ENCODE data around the gene KATNB1. TPM values are rescaled to one million over a fixed set of nuclear protein-coding genes. Genes with fewer than 3 reads are reported as not detected.

The KATNB1 gene
- total RNA-seq (11.0 and 15.2 TPM in 2 replicates), polyA plus RNA-seq (6.7 and 9.5 TPM in 2 replicates), polyA minus RNA-seq (ENCODE audit: low replicate concordance) (21.2 and 28.2 TPM in 2 replicates)
- polyA plus RNA-seq (2012): 10.3 and 14.8 TPM in 2 replicates

GRCh38 chr16:57735755-57736418 is at the start of gene KATNB1:
Gene KATNB1 (plus strand): TSS chr16:57735770. CDS start chr16:57737244, 1,474 bp downstream.
- Histone ChIP-seq H3K27me3 (ENCODE audit: control insufficient read depth, insufficient read depth, low read length) (no peaks in the 10 kb centered on the region), H2AFZ (ENCODE audit: low read length) (peak within 1 kb of the TSS; percentile 89), H3K4me2 (ENCODE audit: extremely low read depth, insufficient read depth, low read length) (peak within 1 kb of the TSS; percentile 99), H3K27ac (ENCODE audit: insufficient read depth, low read length) (peak within 1 kb of the TSS; percentile 94), H3K9ac (ENCODE audit: insufficient read depth, low read length) (peak within 1 kb of the TSS; percentile 90), H3K4me3 (replicated peaks in 1 of 4; ENCODE audit: control extremely low read depth in 1 of 4, insufficient read depth in 1 of 4, low read depth in 3 of 4, low read length in 4 of 4) (peak within 1 kb of the TSS; percentile 86 to 90 (median 89)), H3K36me3 (ENCODE audit: control insufficient read depth, insufficient read depth, low read length) (no peaks in the 10 kb centered on the region), H4K20me1 (ENCODE audit: control insufficient read depth, extremely low read depth, insufficient read depth, low read length) (no peaks in the 10 kb centered on the region), H3K79me2 (ENCODE audit: control insufficient read depth, insufficient read depth, low read length) (peaks cover 1% of the 10 kb centered on the region), H3K4me1 (ENCODE audit: control insufficient read depth, extremely low read depth, insufficient read depth, low read length) (peaks cover 13% of the 10 kb centered on the region), H3K9me3 (ENCODE audit: control insufficient read depth, insufficient read depth, low read depth, low read length) (no peaks in the 10 kb centered on the region)
- TF ChIP-seq CTCF (conservative IDR thresholded peaks at IDR 0.05 in 1 of 2, IDR thresholded peaks at IDR 0.05 in 1 of 2; ENCODE audit: low read depth in 1 of 2, low read length in 2 of 2) (no peak), EZH2 (IDR thresholded peaks at IDR 0.05; ENCODE audit: low read length, missing control alignments) (no peak)
- no peak for DNase-seq (ENCODE audit: low read depth in 2 of 2)

- Histone ChIP-seq H3K9me3 (ENCODE audit: control insufficient read depth, insufficient read depth, low read depth, low read length) (no peaks in the 10 kb centered on the region), H3K4me2 (ENCODE audit: extremely low read depth, insufficient read depth, low read length) (no peak overlapping the region), H3K4me3 (replicated peaks in 1 of 4; ENCODE audit: control extremely low read depth in 1 of 4, insufficient read depth in 1 of 4, low read depth in 3 of 4, low read length in 4 of 4) (no peak overlapping the region), H2AFZ (ENCODE audit: low read length) (no peak overlapping the region), H3K9ac (ENCODE audit: insufficient read depth, low read length) (no peak overlapping the region), H4K20me1 (ENCODE audit: control insufficient read depth, extremely low read depth, insufficient read depth, low read length) (no peaks in the 10 kb centered on the region), H3K79me2 (ENCODE audit: control insufficient read depth, insufficient read depth, low read length) (no peaks in the 10 kb centered on the region), H3K36me3 (ENCODE audit: control insufficient read depth, insufficient read depth, low read length) (no peaks in the 10 kb centered on the region), H3K4me1 (ENCODE audit: control insufficient read depth, extremely low read depth, insufficient read depth, low read length) (no peaks in the 10 kb centered on the region), H3K27ac (ENCODE audit: insufficient read depth, low read length) (no peak overlapping the region), H3K27me3 (ENCODE audit: control insufficient read depth, insufficient read depth, low read length) (peaks cover 13% of the 10 kb centered on the region)
- no peak for TF ChIP-seq EZH2 (IDR thresholded peaks at IDR 0.05; ENCODE audit: low read length, missing control alignments)
- TF ChIP-seq CTCF (conservative IDR thresholded peaks at IDR 0.05 in 1 of 2, IDR thresholded peaks at IDR 0.05 in 1 of 2; ENCODE audit: low read depth in 1 of 2, low read length in 2 of 2): no peak
- no peak for DNase-seq (ENCODE audit: low read depth in 2 of 2)
Observed at GRCh38 chr16:57686577-57686976, 49.0 kb upstream of the KATNB1 start.

- H3K27ac ChIP-seq (ENCODE audit: insufficient read depth, low read length): no peak overlapping the region
- no peaks in the 10 kb centered on the region for H3K4me1 ChIP-seq (ENCODE audit: control insufficient read depth, extremely low read depth, insufficient read depth, low read length)
- no peaks in the 10 kb centered on the region for H3K36me3 ChIP-seq (ENCODE audit: control insufficient read depth, insufficient read depth, low read length)
- no peak overlapping the region for H2AFZ ChIP-seq (ENCODE audit: low read length)
- H3K79me2 ChIP-seq (ENCODE audit: control insufficient read depth, insufficient read depth, low read length): no peaks in the 10 kb centered on the region
- H3K9me3 ChIP-seq (ENCODE audit: control insufficient read depth, insufficient read depth, low read depth, low read length): no peaks in the 10 kb centered on the region
- H3K4me3 ChIP-seq (replicated peaks in 1 of 4; ENCODE audit: control extremely low read depth in 1 of 4, insufficient read depth in 1 of 4, low read depth in 3 of 4, low read length in 4 of 4): no peak overlapping the region
- TF ChIP-seq EZH2 (IDR thresholded peaks at IDR 0.05; ENCODE audit: low read length, missing control alignments) (no peak), CTCF (conservative IDR thresholded peaks at IDR 0.05 in 1 of 2, IDR thresholded peaks at IDR 0.05 in 1 of 2; ENCODE audit: low read depth in 1 of 2, low read length in 2 of 2) (no peak)
- peaks cover 13% of the 10 kb centered on the region for H3K27me3 ChIP-seq (ENCODE audit: control insufficient read depth, insufficient read depth, low read length)
- no peak overlapping the region for H3K9ac ChIP-seq (ENCODE audit: insufficient read depth, low read length)
- DNase-seq (ENCODE audit: low read depth in 2 of 2): no peak
- H3K4me2 ChIP-seq (ENCODE audit: extremely low read depth, insufficient read depth, low read length): no peak overlapping the region
- no peaks in the 10 kb centered on the region for H4K20me1 ChIP-seq (ENCODE audit: control insufficient read depth, extremely low read depth, insufficient read depth, low read length)
Observed at GRCh38 chr16:57687363-57687929, 48.1 kb upstream of the KATNB1 start.
